Epidermal melanocyte (primary cell): Measurements from ENCODE around the gene CRYGA.

Source experiments
- DNase-seq: peaks from one replicate; pipeline ENCODE4 v3.0.0; 2011; ENCODE audit warnings: low spot score; ENCODE audit not compliant: insufficient read length

The CRYGA gene

GRCh38 chr2:208163489-208163888 is at the start of gene CRYGA:
Gene CRYGA, minus strand, starts transcription at chr2:208163589. Its CDS starts 33 bp downstream, at chr2:208163556.
- DNase-seq = no peak

- no peak for DNase-seq
Observed at GRCh38 chr2:208210688-208211451, 47.5 kb upstream of the CRYGA start.

GRCh38 chr2:208208335-208209085 is 45.1 kb upstream of the CRYGA start:
- DNase-seq = no peak

GRCh38 chr2:208207769-208208168 is 44.4 kb upstream of the CRYGA start:
- no peak for DNase-seq

GRCh38 chr2:208204166-208204565 is 40.8 kb upstream of the CRYGA start:
- DNase-seq = no peak

- DNase-seq = no peak
Observed at GRCh38 chr2:208195531-208195930, 32.1 kb upstream of the CRYGA start.

- no peak for DNase-seq
Observed at GRCh38 chr2:208192611-208193236, 29.3 kb upstream of the CRYGA start.

- no peak for DNase-seq
Observed at GRCh38 chr2:208189810-208190503, 26.6 kb upstream of the CRYGA start, which contains the start of gene C2orf80. Gene C2orf80, minus strand, starts transcription at chr2:208190030. Its CDS starts 3,044 bp downstream, at chr2:208186986.

GRCh38 chr2:208189069-208189809 is 25.9 kb upstream of the CRYGA start:
- no peak for DNase-seq

GRCh38 chr2:208186893-208187292 is 23.5 kb upstream of the CRYGA start:
- DNase-seq = no peak

GRCh38 chr2:208186465-208186864 is 23.1 kb upstream of the CRYGA start:
- no peak for DNase-seq

GRCh38 chr2:208183972-208184705 is 20.8 kb upstream of the CRYGA start:
- no peak for DNase-seq

- DNase-seq = no peak
Observed at GRCh38 chr2:208183526-208183925, 20.1 kb upstream of the CRYGA start.

- DNase-seq = no peak
Observed at GRCh38 chr2:208182835-208183234, 19.4 kb upstream of the CRYGA start.

GRCh38 chr2:208179028-208179609 is 15.7 kb upstream of the CRYGA start:
- DNase-seq = no peak

- no peak for DNase-seq
Observed at GRCh38 chr2:208175840-208176153, 12.4 kb upstream of the CRYGA start.

GRCh38 chr2:208175069-208175839 is 11.9 kb upstream of the CRYGA start:
- DNase-seq = peak; percentile 77

- no peak for DNase-seq
Observed at GRCh38 chr2:208174144-208174543, 10.8 kb upstream of the CRYGA start.

GRCh38 chr2:208172125-208172524 is 8.7 kb upstream of the CRYGA start:
- DNase-seq = no peak
